HepG2 (cell line): ENCODE measurements around the gene SPINK9. TPM values are rescaled to one million over a fixed set of nuclear protein-coding genes. Genes with fewer than 3 reads are reported as not detected.

Source experiments
- ATF6 ChIP-seq: sonication (generic); formaldehyde crosslinking; conservative IDR thresholded peaks from 2 replicates; pipeline ENCODE4 v1.4.0; 2020; ENCODE audit warnings: missing genetic modification reagents
- CBFB ChIP-seq: sonication (generic); formaldehyde crosslinking; IDR thresholded peaks from 2 replicates; pipeline ENCODE4 v1.4.0; 2020; ENCODE audit warnings: missing genetic modification reagents
- CTCF ChIP-seq: sonication (generic); formaldehyde crosslinking; IDR thresholded peaks from 2 replicates; pipeline ENCODE4 v1.5.0; 2020; ENCODE audit warnings: mild to moderate bottlenecking, missing genetic modification reagents, moderate library complexity
- E2F2 ChIP-seq: sonication (generic); formaldehyde crosslinking; IDR thresholded peaks from 2 replicates; pipeline ENCODE4 v1.4.0; 2020; ENCODE audit warnings: missing genetic modification reagents, borderline replicate concordance
- EED ChIP-seq: sonication (generic); formaldehyde crosslinking; IDR thresholded peaks from 2 replicates; pipeline ENCODE4 v1.5.0; 2020; ENCODE audit warnings: mild to moderate bottlenecking, missing genetic modification reagents
- ELF4 ChIP-seq: sonication (generic); formaldehyde crosslinking; IDR thresholded peaks from 2 replicates; pipeline ENCODE4 v1.5.0; 2020; ENCODE audit warnings: missing genetic modification reagents, mild to moderate bottlenecking, moderate library complexity, borderline replicate concordance
- FOXA3 ChIP-seq: IDR thresholded peaks from 2 replicates; pipeline ENCODE4 v1.6.1; 2016; ENCODE audit warnings: missing genetic modification reagents, missing compliant biosample characterization
- GTF2F1 ChIP-seq: fragments of 150-350 bp; IDR thresholded peaks from 2 replicates; pipeline ENCODE4 v1.6.1; 2014; ENCODE audit warnings: low read length
- HDAC2 ChIP-seq: sonication (generic); formaldehyde crosslinking; IDR thresholded peaks from 2 replicates; pipeline ENCODE4 v1.4.0; 2020; ENCODE audit warnings: missing genetic modification reagents
- IKZF5 ChIP-seq: IDR thresholded peaks from 2 replicates; pipeline ENCODE4 v1.6.1; 2018; ENCODE audit warnings: missing genetic modification reagents, mild to moderate bottlenecking, missing compliant biosample characterization
- IRX3 ChIP-seq: sonication (generic); formaldehyde crosslinking; IDR thresholded peaks from 2 replicates; pipeline ENCODE4 v1.8.1; 2023; ENCODE audit warnings: mild to moderate bottlenecking, low read depth, missing genetic modification reagents, borderline replicate concordance
- KAT2B ChIP-seq: fragments of 150-350 bp; IDR thresholded peaks from 2 replicates; pipeline ENCODE4 v1.6.1; 2014; ENCODE audit warnings: low read depth, low read length, borderline replicate concordance
- MTF1 ChIP-seq: sonication (generic); formaldehyde crosslinking; IDR thresholded peaks from 2 replicates; pipeline ENCODE4 v1.5.0; 2020; ENCODE audit warnings: missing genetic modification reagents
- PHF5A ChIP-seq: IDR thresholded peaks from one replicate; pipeline ENCODE4 v1.6.1; 2018; ENCODE audit warnings: low read depth, missing genetic modification reagents; ENCODE audit not compliant: unreplicated experiment
- POGZ ChIP-seq: sonication (generic); formaldehyde crosslinking; IDR thresholded peaks from 2 replicates; pipeline ENCODE4 v1.4.0; 2020; ENCODE audit warnings: mild to moderate bottlenecking, missing genetic modification reagents
- RARG ChIP-seq: sonication (generic); formaldehyde crosslinking; IDR thresholded peaks from 2 replicates; pipeline ENCODE4 v1.4.0; 2020; ENCODE audit warnings: low read depth, mild to moderate bottlenecking, missing genetic modification reagents
- SMYD3 ChIP-seq: sonication (generic); formaldehyde crosslinking; IDR thresholded peaks from 2 replicates; pipeline ENCODE4 v1.8.1; 2023; ENCODE audit warnings: mild to moderate bottlenecking, missing genetic modification reagents
- SP2 ChIP-seq: sonication (generic); formaldehyde crosslinking; IDR thresholded peaks from 2 replicates; pipeline ENCODE4 v1.5.1; 2020; ENCODE audit warnings: mild to moderate bottlenecking, missing genetic modification reagents
- XBP1 ChIP-seq: sonication (generic); formaldehyde crosslinking; IDR thresholded peaks from 2 replicates; pipeline ENCODE4 v1.5.0; 2020; ENCODE audit warnings: missing genetic modification reagents
- ZEB1 ChIP-seq: IDR thresholded peaks from 2 replicates; pipeline ENCODE4 v1.6.1; 2012; ENCODE audit warnings: mild to moderate bottlenecking, low read depth, inconsistent platforms; ENCODE audit not compliant: insufficient replicate concordance
- ZFP62 ChIP-seq: sonication (generic); formaldehyde crosslinking; IDR thresholded peaks from 2 replicates; pipeline ENCODE4 v1.4.0; 2020; ENCODE audit warnings: missing genetic modification reagents
- ZNF17 ChIP-seq: sonication (generic); formaldehyde crosslinking; IDR thresholded peaks from 2 replicates; pipeline ENCODE4 v1.5.0; 2020; ENCODE audit warnings: mild to moderate bottlenecking, missing genetic modification reagents
- ZNF513 ChIP-seq: sonication (generic); formaldehyde crosslinking; conservative IDR thresholded peaks from 2 replicates; pipeline ENCODE4 v1.5.0; 2020; ENCODE audit warnings: missing genetic modification reagents
- polyA plus RNA-seq, 8 experiments: library from polyadenylated mRNA; depleted of rRNA in 3 of 8; stranded (reverse) in 7 of 8; unstranded in 1 of 8; fragments of >200 nt; fragmentation: Illumina TruSeq in 4 of 8; extraction: Trizol in 4 of 8; gene quantifications; 2 replicates each; pipeline versions ENCODE4 v1.2.1 to v1.2.3, GENCODE V29; 2011 to 2016; ENCODE audit warnings: low read depth in 4 of 8, missing spikeins in 1 of 8, mixed read lengths in 1 of 8; ENCODE audit not compliant: insufficient read depth in 1 of 8
- total RNA-seq, 5 experiments: library from RNA; depleted of rRNA; stranded (reverse); fragments of >200 nt; fragmentation: Illumina TruSeq; extraction: Trizol; gene quantifications; 2 replicates each; pipeline ENCODE4 v1.2.3, GENCODE V29; 2016; ENCODE audit warnings: low read depth in 1 of 5

The SPINK9 gene
- total and polyA plus RNA-seq, 2 of the 13 experiments (the other 11 are each of a cell fraction or from before 2014, with no cell fraction given): not detected

- TF ChIP-seq E2F2 (CRISPR knock-in tag) (no peak), ZNF513 (CRISPR knock-in tag) (no peak), CTCF (peak; percentile 54), MTF1 (CRISPR knock-in tag) (no peak), EED (0 out of 2 replicates have a peak, but pooled peaks have one; percentile 56), IKZF5 (CRISPR knock-in tag) (peak; percentile 89), ZNF17 (CRISPR knock-in tag) (no peak), ZFP62 (CRISPR knock-in tag) (no peak), POGZ (CRISPR knock-in tag) (peak; percentile 91), IRX3 (CRISPR knock-in tag) (no peak), RARG (CRISPR knock-in tag) (no peak), ELF4 (peak; percentile 93; the same call in 1 of the 2 replicates), ZEB1 (no peak), PHF5A (CRISPR knock-in tag) (peak; percentile 35), KAT2B (no peak), XBP1 (CRISPR knock-in tag) (no peak), CBFB (CRISPR knock-in tag) (peak; percentile 59), ATF6 (no peak), FOXA3 (peak; percentile 53), HDAC2 (peak; percentile 55), GTF2F1 (0 out of 2 replicates have a peak, but pooled peaks have one; percentile 47), SP2 (peak; percentile 68), SMYD3 (CRISPR knock-in tag) (peak; percentile 90)
Measured at GRCh38 chr5:148383564-148384379, 48.4 kb downstream of the SPINK9 start, which contains the start of gene FBXO38 (continued).
